Measurements from ENCODE around the gene DYNLT1. TPM values are rescaled to one million over a fixed set of nuclear protein-coding genes. Genes with fewer than 3 reads are reported as not detected.

Gene DYNLT1
- total RNA-seq, 5 donors from 2014 or later (not counting 1 experiment from before 2014, with no cell fraction given) = 50.8 to 128 (median 59.5) TPM

Other genes with a start within 250 kb of the DYNLT1 start
- gene TMEM181, start 84.7 kb downstream of the DYNLT1 start, total RNA-seq = 10 to 100 TPM; 15.9 to 21.5 (median 19.9) TPM
- 10 to 100 TPM; 14.4 to 45.6 (median 22.9) TPM for gene SYTL3, start 5.3 kb upstream of the DYNLT1 start, total RNA-seq
- 100 to 1,000 TPM; 176 to 286 (median 272) TPM for gene EZR, start 174.6 kb upstream of the DYNLT1 start, total RNA-seq